Transverse colon (tissue), 4 donors: ENCODE data around the gene DNAJC7.

Experiments used
- CTCF ChIP-seq, 5 experiments: fragments of 200-600 bp in 3 of 5; fragments of 450-650 bp in 2 of 5; sonication (generic) in 3 of 5; IDR thresholded peaks; 1 replicate in 2 of 5; 2 replicates in 3 of 5; pipeline ENCODE4 v1.5.1; 2016 to 2017; ENCODE audit warnings: antibody characterized with exemption in 5 of 5, inconsistent platforms in 3 of 5, mild to moderate bottlenecking in 2 of 5, moderate library complexity in 1 of 5
- POLR2AphosphoS5 ChIP-seq, 3 donors: sonication (generic); formaldehyde crosslinking; IDR thresholded peaks; one replicate each; pipeline ENCODE4 v1.6.1; 2016; ENCODE audit warnings: antibody characterized with exemption in 3 of 3

GRCh38 chr17:42049834-42050392 is 32.7 kb upstream of the DNAJC7 start:
- TF ChIP-seq CTCF (IDR thresholded peaks at IDR 0.05): peak in 1 of 5 experiments; percentile 7
- peak in 1 of 3 donors; percentile 36 for TF ChIP-seq POLR2AphosphoS5 (IDR thresholded peaks at IDR 0.05)
